ENCODE results near the gene SPATA32. TPM values are rescaled to one million over a fixed set of nuclear protein-coding genes. Genes with fewer than 3 reads are reported as not detected.

SPATA32 gene
- total RNA-seq, 1 donor, result not detected

DNA sequence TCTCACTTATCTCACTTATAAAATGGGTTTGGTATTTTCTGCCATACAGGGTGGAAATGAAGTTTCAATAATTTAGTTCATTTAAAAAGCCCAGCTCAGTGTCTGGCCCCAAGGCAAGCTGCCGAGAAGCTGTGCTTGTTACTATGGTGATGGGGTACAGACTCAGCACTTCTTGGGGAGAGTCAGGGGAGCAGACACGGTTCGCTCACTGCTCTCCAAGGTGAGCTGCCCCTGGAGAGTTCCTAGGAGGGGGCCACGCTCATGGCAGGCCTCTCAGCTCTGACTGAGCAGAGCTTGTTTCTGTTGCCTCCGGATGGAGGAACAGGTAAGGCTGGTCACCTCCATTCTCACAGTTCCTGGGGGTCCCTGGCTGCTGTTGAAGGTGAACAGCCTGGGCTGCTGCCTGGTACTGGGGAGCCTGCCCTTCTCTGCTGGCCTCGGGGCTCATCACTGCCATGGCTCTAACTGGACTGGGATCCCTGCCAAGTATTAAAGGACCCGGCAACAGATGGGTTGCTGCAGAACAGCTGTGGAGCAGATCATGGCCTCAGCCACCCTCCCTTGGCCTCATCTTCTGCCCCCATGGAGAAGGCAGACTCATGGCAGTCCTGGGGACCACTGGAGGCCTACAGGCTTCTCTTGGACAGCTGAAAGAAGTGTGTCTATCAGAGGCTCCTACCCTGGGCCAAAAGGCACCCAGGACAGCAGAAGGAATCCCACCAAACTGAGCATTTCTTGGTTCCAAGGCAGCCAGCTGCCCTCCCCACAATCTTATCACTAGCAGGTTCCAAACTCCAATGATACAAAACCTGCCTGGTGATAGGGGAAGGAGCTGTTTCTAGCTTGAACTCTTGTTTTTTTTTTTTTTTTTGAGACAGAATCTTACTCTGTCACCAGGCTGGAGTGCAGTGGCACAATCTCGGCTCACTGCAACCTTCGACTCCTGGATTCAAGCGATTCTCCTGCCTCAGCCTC is 25.9 kb upstream of the SPATA32 start:
- no peak overlapping the region for H3K4me3 ChIP-seq (ENCODE audit: low read depth, low read length)
- TF ChIP-seq, protein P1, sequence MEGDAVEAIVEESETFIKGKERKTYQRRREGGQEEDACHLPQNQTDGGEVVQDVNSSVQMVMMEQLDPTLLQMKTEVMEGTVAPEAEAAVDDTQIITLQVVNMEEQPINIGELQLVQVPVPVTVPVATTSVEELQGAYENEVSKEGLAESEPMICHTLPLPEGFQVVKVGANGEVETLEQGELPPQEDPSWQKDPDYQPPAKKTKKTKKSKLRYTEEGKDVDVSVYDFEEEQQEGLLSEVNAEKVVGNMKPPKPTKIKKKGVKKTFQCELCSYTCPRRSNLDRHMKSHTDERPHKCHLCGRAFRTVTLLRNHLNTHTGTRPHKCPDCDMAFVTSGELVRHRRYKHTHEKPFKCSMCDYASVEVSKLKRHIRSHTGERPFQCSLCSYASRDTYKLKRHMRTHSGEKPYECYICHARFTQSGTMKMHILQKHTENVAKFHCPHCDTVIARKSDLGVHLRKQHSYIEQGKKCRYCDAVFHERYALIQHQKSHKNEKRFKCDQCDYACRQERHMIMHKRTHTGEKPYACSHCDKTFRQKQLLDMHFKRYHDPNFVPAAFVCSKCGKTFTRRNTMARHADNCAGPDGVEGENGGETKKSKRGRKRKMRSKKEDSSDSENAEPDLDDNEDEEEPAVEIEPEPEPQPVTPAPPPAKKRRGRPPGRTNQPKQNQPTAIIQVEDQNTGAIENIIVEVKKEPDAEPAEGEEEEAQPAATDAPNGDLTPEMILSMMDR (IDR thresholded peaks at IDR 0.05; ENCODE audit: insufficient read depth, low read depth, low read length), result no peak
- DNase-seq (ENCODE audit: low read depth), result no peak

DNA sequence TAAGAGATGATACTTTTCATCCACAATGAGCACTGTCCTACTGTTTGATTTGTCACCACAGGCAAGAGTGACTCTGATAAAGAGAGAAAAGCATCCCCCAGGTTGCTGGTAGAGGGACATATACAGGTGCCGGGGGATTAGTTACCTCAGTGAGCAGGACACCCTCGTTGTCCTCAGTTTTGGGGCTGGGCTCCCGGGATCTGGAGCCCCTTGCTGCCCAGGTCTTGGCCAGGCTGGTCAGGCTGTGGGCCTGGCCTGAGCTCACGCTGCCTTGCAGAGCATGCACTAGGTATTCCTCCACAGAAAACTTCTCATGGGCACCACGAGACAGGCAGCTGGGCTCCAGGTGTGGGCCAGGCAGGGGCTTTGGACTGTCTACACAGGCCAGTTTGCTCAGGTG is 24.4 kb upstream of the SPATA32 start:
- no peak for DNase-seq (ENCODE audit: low read depth)
- TF ChIP-seq, protein P1 (IDR thresholded peaks at IDR 0.05; ENCODE audit: insufficient read depth, low read depth, low read length), result no peak
- H3K4me3 ChIP-seq (ENCODE audit: low read depth, low read length), result no peak overlapping the region

DNA sequence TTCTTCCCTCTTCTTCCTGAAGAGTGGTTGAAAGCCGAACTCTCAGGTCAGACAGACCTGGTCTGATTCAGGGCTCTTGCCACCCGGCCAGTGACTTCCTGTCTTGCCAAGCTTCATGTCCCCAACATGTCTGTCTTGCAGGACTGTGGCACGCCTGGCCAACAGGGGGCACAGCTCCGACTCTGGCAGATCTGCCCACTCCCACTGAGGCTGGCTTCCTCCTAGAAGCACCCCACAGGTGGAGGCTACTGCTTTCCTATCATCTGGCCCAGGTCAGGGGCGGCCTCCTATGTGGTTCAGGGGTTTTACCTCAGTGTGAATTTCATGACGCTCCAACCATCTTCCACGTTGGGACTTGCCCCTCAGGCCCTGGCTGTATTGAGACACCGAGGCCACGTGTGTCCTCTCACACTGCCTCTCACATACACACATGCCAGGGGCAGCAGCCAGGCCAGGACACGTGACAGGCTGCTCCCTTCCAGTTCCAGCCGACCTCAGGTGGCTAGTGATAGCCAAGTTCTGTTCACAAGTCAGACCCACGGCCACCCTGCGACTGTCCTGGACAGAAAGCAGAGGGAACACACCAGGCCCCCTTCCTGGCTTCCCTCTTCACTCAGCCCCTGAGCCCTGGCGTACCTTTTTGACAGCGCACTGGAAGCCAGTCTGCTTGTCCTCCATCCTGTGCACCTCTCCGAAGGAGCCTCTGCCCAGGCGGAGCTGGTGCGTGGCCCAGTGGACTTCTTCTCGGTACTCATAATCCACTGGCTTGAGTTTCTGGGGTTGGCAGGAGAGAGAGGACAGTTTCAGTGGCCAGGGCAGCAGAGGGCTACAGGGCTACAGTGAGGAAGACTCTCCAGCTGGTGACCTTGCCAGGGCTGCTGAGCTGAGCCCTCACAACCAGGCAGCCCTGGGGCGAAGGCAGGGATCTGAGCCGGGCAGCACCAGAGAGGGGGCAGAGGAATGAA is 22.6 kb upstream of the SPATA32 start:
- no peak for DNase-seq (ENCODE audit: low read depth)
- H3K4me3 ChIP-seq (ENCODE audit: low read depth, low read length), result no peak overlapping the region
- TF ChIP-seq, protein P1 (IDR thresholded peaks at IDR 0.05; ENCODE audit: insufficient read depth, low read depth, low read length), result peak; percentile 32

DNA sequence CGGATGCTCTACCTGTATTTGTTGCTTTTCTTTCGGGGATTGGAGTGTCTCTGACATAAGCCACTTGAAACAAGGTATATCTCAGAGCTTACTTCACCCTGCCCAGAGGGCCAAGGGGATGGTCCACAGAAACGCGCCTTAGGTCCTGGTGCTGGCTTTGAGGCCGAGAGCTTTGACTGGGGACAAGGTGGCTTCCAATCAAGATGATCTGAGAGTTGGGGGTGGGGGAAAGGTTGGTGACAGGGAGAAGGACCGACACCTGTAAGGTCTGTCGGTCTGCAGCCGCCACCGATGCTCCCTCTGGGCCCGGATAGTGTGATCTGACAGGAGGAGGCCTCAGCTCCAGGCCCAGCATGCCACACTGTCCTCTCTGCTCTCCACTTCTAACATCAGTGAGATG is 21.8 kb upstream of the SPATA32 start:
- no peak for DNase-seq (ENCODE audit: low read depth)

DNA sequence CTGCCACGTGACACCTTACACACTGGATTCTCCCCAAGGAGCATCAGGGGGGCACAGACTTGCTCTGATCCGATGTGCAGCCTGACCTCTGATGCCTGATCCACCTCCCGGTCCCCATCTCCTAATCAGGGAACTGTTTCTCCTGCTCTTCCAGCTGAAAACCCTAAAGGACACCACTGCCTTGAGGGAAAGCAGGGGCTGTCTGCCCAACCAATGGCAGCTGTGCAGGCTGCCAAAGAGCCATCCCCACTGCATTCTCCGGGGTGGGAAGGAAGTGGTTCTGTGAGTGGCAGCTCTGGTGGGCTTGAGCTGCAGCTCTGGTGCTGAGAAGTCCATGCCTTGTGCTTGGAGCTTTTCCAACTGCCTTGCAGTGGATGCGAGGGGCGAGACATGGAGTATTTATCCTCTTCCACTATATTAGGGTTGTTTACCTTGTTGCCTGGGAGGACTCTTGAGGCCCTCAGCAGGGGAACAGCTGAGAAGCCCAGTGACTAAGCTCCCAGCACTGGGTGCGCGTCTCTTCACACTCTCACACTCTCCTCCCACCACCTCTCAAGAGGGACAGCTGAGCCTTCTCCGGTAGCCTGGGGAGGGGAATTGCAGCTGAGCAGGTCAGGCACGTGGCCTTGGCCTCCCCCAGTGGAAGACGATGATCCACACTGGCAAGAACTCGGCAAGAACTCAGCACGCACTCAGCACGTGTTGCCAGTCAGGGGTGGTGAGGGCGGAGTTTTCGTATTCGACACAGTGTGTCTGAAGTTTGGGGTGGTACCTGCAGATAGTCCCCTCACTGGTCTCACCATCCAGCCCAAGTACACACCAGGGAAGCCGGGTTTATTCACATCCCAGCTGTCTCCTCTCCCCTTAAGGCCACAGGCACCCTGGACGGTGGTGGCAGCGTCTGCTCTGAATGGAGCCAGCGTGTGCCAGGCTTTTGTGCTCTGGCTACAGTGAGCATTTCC is 21.1 kb upstream of the SPATA32 start:
- DNase-seq (ENCODE audit: low read depth), result peak; percentile 86
- H3K4me3 ChIP-seq (ENCODE audit: low read depth, low read length), result no peak overlapping the region
- TF ChIP-seq, protein P1 (IDR thresholded peaks at IDR 0.05; ENCODE audit: insufficient read depth, low read depth, low read length), result no peak

More for the DNA sequence above, 21.8 kb upstream of the SPATA32 start:
- H3K4me3 ChIP-seq (ENCODE audit: low read depth, low read length), result no peak overlapping the region
- TF ChIP-seq, protein P1 (IDR thresholded peaks at IDR 0.05; ENCODE audit: insufficient read depth, low read depth, low read length), result no peak

- H3K4me3 ChIP-seq (ENCODE audit: low read depth, low read length), result no peak overlapping the region
- TF ChIP-seq, protein P1 (IDR thresholded peaks at IDR 0.05; ENCODE audit: insufficient read depth, low read depth, low read length), result no peak
- no peak for DNase-seq (ENCODE audit: low read depth)
Observed at GRCh38 chr17:45279898-45280297, 18.0 kb upstream of the SPATA32 start.
